ENCODE data around the gene MAPKBP1. TPM values are rescaled to one million over a fixed set of nuclear protein-coding genes. Genes with fewer than 3 reads are reported as not detected.

MAPKBP1 gene
- total and polyA plus RNA-seq, 2 of the 8 experiments (the other 6 are each of a cell fraction or from before 2014, with no cell fraction given): 4.3 to 11.3 TPM

- Histone ChIP-seq H3K18ac (ENCODE audit: extremely low read depth, low read length) (no peak overlapping the region), H3K23ac (ENCODE audit: insufficient read length) (no peak overlapping the region), H2BK12ac (ENCODE audit: low read depth, low read length) (no peak overlapping the region), H2BK15ac (ENCODE audit: low read length) (no peak overlapping the region), H3K23me2 (ENCODE audit: low read depth, low read length) (peaks cover 10% of the 10 kb centered on the region; the same call in 1 of the 2 replicates), H3K4me2 (ENCODE audit: insufficient read depth in 1 of 2, low read depth in 2 of 2, low read length in 2 of 2) (no peak overlapping the region), H2AK5ac (ENCODE audit: low read depth, low read length) (no peak overlapping the region), H2BK5ac (ENCODE audit: low read depth, low read length) (no peak overlapping the region), H4K5ac (ENCODE audit: insufficient read length, low read depth, low read length) (no peak overlapping the region), H3K79me2 (ENCODE audit: control insufficient read depth in 1 of 2, insufficient read depth in 2 of 2, low read length in 2 of 2) (no peaks in the 10 kb centered on the region), H3K4ac (replicated peaks; ENCODE audit: insufficient read length, low read depth, low read length) (no peak overlapping the region), H4K8ac (ENCODE audit: extremely low read depth, insufficient read depth, low read length) (no peak overlapping the region; the same call in 1 of the 2 replicates), H2BK120ac (replicated peaks; ENCODE audit: low read depth, low read length) (no peak overlapping the region), H3K27ac (ENCODE audit: low read depth, low read length) (no peak overlapping the region), H4K20me1 (replicated peaks in 1 of 2; ENCODE audit: control insufficient read depth in 1 of 2, insufficient read depth in 2 of 2, low read length in 2 of 2) (peaks cover 0 to 1% of the 10 kb centered on the region in 2 experiments), H3K14ac (ENCODE audit: insufficient read length) (no peak overlapping the region), H3K79me1 (ENCODE audit: low read depth, low read length) (no peaks in the 10 kb centered on the region), H3K4me3 (ENCODE audit: extremely low read depth in 1 of 4, insufficient read depth in 2 of 4, low read depth in 3 of 4, low read length in 4 of 4) (no peak overlapping the region), H2AFZ (ENCODE audit: low read length) (no peak overlapping the region), H2BK20ac (ENCODE audit: low read length) (no peak overlapping the region), H4K91ac (replicated peaks; ENCODE audit: insufficient read length, low read length) (no peak overlapping the region), H3K4me1 (replicated peaks in 1 of 4; ENCODE audit: control insufficient read depth in 3 of 4, insufficient read depth in 4 of 4, low read length in 3 of 4) (peaks cover 0 to 4% (median 2%) of the 10 kb centered on the region in 4 experiments; a peak in 4 of 7 replicates), H3K9ac (replicated peaks in 1 of 4; ENCODE audit: extremely low read depth in 1 of 4, low read depth in 3 of 4, low read length in 3 of 4) (no peak overlapping the region), H3K27me3 (replicated peaks in 1 of 4; ENCODE audit: control insufficient read depth in 3 of 4, extremely low read depth in 1 of 4, insufficient read depth in 3 of 4, low read length in 3 of 4) (peaks cover 0 to 2% (median 0%) of the 10 kb centered on the region in 4 experiments; a peak in 1 of 7 replicates), H3K56ac (replicated peaks; ENCODE audit: insufficient read length, low read depth, low read length) (no peak overlapping the region), H3K9me3 (ENCODE audit: insufficient read depth in 2 of 2, low read depth in 1 of 2, low read length in 1 of 2) (no peaks in the 10 kb centered on the region), H3K36me3 (ENCODE audit: control insufficient read depth in 2 of 4, insufficient read depth in 4 of 4, low read length in 3 of 4) (no peaks in the 10 kb centered on the region; a peak in 1 of 8 replicates)
- ChIA-PET POLR2A (ENCODE audit: partially characterized antibody) (interaction anchor here (1.7 kb wide), 2 partner anchors 50 to 51 kb away, joined by 4 read pairs; partner anchors contain the start of gene MAPKBP1), CTCF (ENCODE audit: partially characterized antibody) (interaction anchor here (0.9 to 2.1 kb wide), 11 partner anchors 11 to 80 kb away, joined by 3 to 14 read pairs (median 4); partner anchors contain the start of gene MAPKBP1)
- FAIRE-seq: no peak
- no peak for TF ChIP-seq EGR1 (IDR thresholded peaks at IDR 0.05; ENCODE audit: borderline replicate concordance, low read depth, low read length)
- TF ChIP-seq FOSL1 (IDR thresholded peaks at IDR 0.05; ENCODE audit: insufficient read depth, low read depth, low read length): no peak
- TF ChIP-seq SIRT6 (IDR thresholded peaks at IDR 0.05; ENCODE audit: low read length): no peak
- 90% methylated on average over 19 of the region's 19 CpGs; no CpG with 5 or more reads in 1 of the 2 experiments for WGBS, 2 experiments (ENCODE audit: extremely low coverage in 1 of 2, insufficient coverage in 1 of 2, insufficient read length in 1 of 2, insufficient replicate concordance in 2 of 2, low coverage in 1 of 2, low lambda C conversion rate in 2 of 2, missing lambda C conversion rate in 1 of 2)
- DNase-seq (ENCODE audit: low read depth in 1 of 2, low spot score in 2 of 2): no peak
Observed at GRCh38 chr15:41824062-41824745, 49.9 kb downstream of the MAPKBP1 start.

Data from H1 (cell line).